Cardiac fibroblast (primary cell): Measurements from ENCODE around the gene PUM1.
A peak's percentile ranks its signal among the peaks of the same experiment; 100 is the strongest.

Source experiments
- DNase-seq, 2 donors: peaks; one replicate each; pipeline versions ENCODE4 v3.0.0 to v3.0.0-alpha.2; 2010; ENCODE audit warnings: low read depth in 2 of 2
- H3K4me3 ChIP-seq, 2 donors: replicated peaks in 1 of 2; 1 replicate in 1 of 2; 2 replicates in 1 of 2; pipeline ENCODE4 v1.5.1; 2011; ENCODE audit warnings: low read depth in 2 of 2, low read length in 2 of 2, mild to moderate bottlenecking in 2 of 2, moderate library complexity in 1 of 2
- CTCF ChIP-seq: IDR thresholded peaks from one replicate; pipeline ENCODE4 v1.5.1; 2011; ENCODE audit warnings: low read depth, mild to moderate bottlenecking, low read length, inconsistent platforms

The PUM1 gene

GRCh38 chr1:30892671-30893073, 172.8 kb downstream of the PUM1 start:
- DNase-seq, result peak in 1 of 2 donors; percentile 23
- no peak overlapping the region for H3K4me3 ChIP-seq
- TF ChIP-seq CTCF, result no peak

- H3K4me3 ChIP-seq, result no peak overlapping the region
- no peak for DNase-seq
- TF ChIP-seq CTCF, result no peak
These were observed 174.3 kb downstream of the PUM1 start for GRCh38 chr1:30891227-30891552.

GRCh38 chr1:30890502-30891226, 174.9 kb downstream of the PUM1 start:
- no peak overlapping the region for H3K4me3 ChIP-seq
- TF ChIP-seq CTCF, result no peak
- DNase-seq, result no peak

- TF ChIP-seq CTCF, result no peak
- peak in 1 of 2 donors; percentile 24 for DNase-seq
- no peak overlapping the region for H3K4me3 ChIP-seq
These were observed 176.0 kb downstream of the PUM1 start for GRCh38 chr1:30889511-30889910.

GRCh38 chr1:30888975-30889374, 176.5 kb downstream of the PUM1 start:
- no peak for TF ChIP-seq CTCF
- no peak overlapping the region for H3K4me3 ChIP-seq
- no peak for DNase-seq

- no peak overlapping the region for H3K4me3 ChIP-seq
- peak; percentile 37 to 92 for DNase-seq
- TF ChIP-seq CTCF, result no peak
These were observed 177.1 kb downstream of the PUM1 start for GRCh38 chr1:30888391-30888790.
